ENCODE data around the gene IZUMO4. TPM values are rescaled to one million over a fixed set of nuclear protein-coding genes. Genes with fewer than 3 reads are reported as not detected.

The IZUMO4 gene
- 1.6 and 2.5 TPM in 2 replicates for total RNA-seq (2021)
- Bru-seq, nascent RNA: percentile 18 among the genes with signal in this experiment
- BruChase-seq, experiment 1, labeled RNA remaining after a 2-hour chase: percentile 25 among the genes with signal in this experiment
- percentile 31 among the genes with signal in this experiment for BruChase-seq, experiment 2, labeled RNA remaining after a 6-hour chase
- long read RNA-seq: 0 reads

GRCh38 chr19:2096480-2097202, at the start of gene IZUMO4:
Gene IZUMO4, plus strand, starts transcription at chr19:2096915. Its CDS starts 31 bp downstream, at chr19:2096946.
- intact Hi-C loops (cut with micrococcal nuclease; ENCODE audit: unreplicated experiment): no loop called here
- H3K27me3 ChIP-seq (replicated peaks; ENCODE audit: insufficient read depth, low read depth, low read length, poor library complexity): no peaks in the 10 kb centered on the region
- ChIA-PET CTCF (no interaction called here), POLR2A (ENCODE audit: low non-redundant PET) (no interaction called here)
- TF ChIP-seq CTCF (conservative IDR thresholded peaks at IDR 0.05; ENCODE audit: low read depth, low read length): peak; percentile 58
- TF ChIP-seq EZH2 (IDR thresholded peaks at IDR 0.05; ENCODE audit: borderline replicate concordance, low read depth, low read length, poor library complexity, severe bottlenecking): no peak
- H3K4me1 ChIP-seq (ENCODE audit: insufficient read depth, low read length, poor library complexity, severe bottlenecking): peaks cover 17% of the 10 kb centered on the region
- no peaks in the 10 kb centered on the region for H3K9me3 ChIP-seq (ENCODE audit: low read depth, low read length, poor library complexity, severe bottlenecking)
- no TSS peak for BruUV-seq (replicated peaks)
- peak; percentile 96 for DNase-seq (ENCODE audit: low spot score)
- H3K4me3 ChIP-seq (ENCODE audit: low read depth, low read length, poor library complexity, severe bottlenecking): peak within 1 kb of the TSS; percentile 92
- H3K36me3 ChIP-seq (ENCODE audit: insufficient read depth, low read length, poor library complexity, severe bottlenecking): peaks cover 21% of the 10 kb centered on the region
- H3K27ac ChIP-seq (ENCODE audit: low read depth, low read length, poor library complexity, severe bottlenecking): peak within 1 kb of the TSS; percentile 90

- H3K36me3 ChIP-seq (ENCODE audit: insufficient read depth, low read length, poor library complexity, severe bottlenecking): peaks cover 13% of the 10 kb centered on the region
- POLR2A ChIA-PET (ENCODE audit: low non-redundant PET): no interaction called here
- no peak for TF ChIP-seq EZH2 (IDR thresholded peaks at IDR 0.05; ENCODE audit: borderline replicate concordance, low read depth, low read length, poor library complexity, severe bottlenecking)
- no peak for TF ChIP-seq CTCF (conservative IDR thresholded peaks at IDR 0.05; ENCODE audit: low read depth, low read length)
- BruUV-seq (replicated peaks): no TSS peak
- H3K4me3 ChIP-seq (ENCODE audit: low read depth, low read length, poor library complexity, severe bottlenecking): no peak overlapping the region
- intact Hi-C loops (cut with micrococcal nuclease; ENCODE audit: unreplicated experiment): no loop called here
- no peak for DNase-seq (ENCODE audit: low spot score)
- no peak overlapping the region for H3K27ac ChIP-seq (ENCODE audit: low read depth, low read length, poor library complexity, severe bottlenecking)
- CTCF ChIA-PET: no interaction called here
- no peaks in the 10 kb centered on the region for H3K27me3 ChIP-seq (replicated peaks; ENCODE audit: insufficient read depth, low read depth, low read length, poor library complexity)
- peaks cover 22% of the 10 kb centered on the region for H3K4me1 ChIP-seq (ENCODE audit: insufficient read depth, low read length, poor library complexity, severe bottlenecking)
- H3K9me3 ChIP-seq (ENCODE audit: low read depth, low read length, poor library complexity, severe bottlenecking): no peaks in the 10 kb centered on the region
Observed at GRCh38 chr19:2047076-2047448, 49.7 kb upstream of the IZUMO4 start.

- ChIA-PET CTCF (no interaction called here), POLR2A (ENCODE audit: low non-redundant PET) (no interaction called here)
- no peak overlapping the region for H3K27ac ChIP-seq (ENCODE audit: low read depth, low read length, poor library complexity, severe bottlenecking)
- no peak overlapping the region for H3K4me3 ChIP-seq (ENCODE audit: low read depth, low read length, poor library complexity, severe bottlenecking)
- DNase-seq (ENCODE audit: low spot score): no peak
- peaks cover 18% of the 10 kb centered on the region for H3K4me1 ChIP-seq (ENCODE audit: insufficient read depth, low read length, poor library complexity, severe bottlenecking)
- intact Hi-C loops (cut with micrococcal nuclease; ENCODE audit: unreplicated experiment): no loop called here
- H3K27me3 ChIP-seq (replicated peaks; ENCODE audit: insufficient read depth, low read depth, low read length, poor library complexity): no peaks in the 10 kb centered on the region
- H3K9me3 ChIP-seq (ENCODE audit: low read depth, low read length, poor library complexity, severe bottlenecking): no peaks in the 10 kb centered on the region
- peaks cover 11% of the 10 kb centered on the region for H3K36me3 ChIP-seq (ENCODE audit: insufficient read depth, low read length, poor library complexity, severe bottlenecking)
- no TSS peak for BruUV-seq (replicated peaks)
- no peak for TF ChIP-seq EZH2 (IDR thresholded peaks at IDR 0.05; ENCODE audit: borderline replicate concordance, low read depth, low read length, poor library complexity, severe bottlenecking)
- no peak for TF ChIP-seq CTCF (conservative IDR thresholded peaks at IDR 0.05; ENCODE audit: low read depth, low read length)
Observed at GRCh38 chr19:2047449-2048103, 49.1 kb upstream of the IZUMO4 start.
